GM12892 (cell line): ENCODE measurements around the gene RUSC2.

Source experiments
- POLR2AphosphoS5 ChIP-seq: IDR thresholded peaks from 2 replicates; pipeline ENCODE4 v1.6.1; 2011; ENCODE audit warnings: low read depth, low read length, control low read depth
- TAF1 ChIP-seq: IDR thresholded peaks from 2 replicates; pipeline ENCODE4 v1.6.1; 2011; ENCODE audit warnings: low read depth, mild to moderate bottlenecking, control low read depth, low read length, borderline replicate concordance

DNA sequence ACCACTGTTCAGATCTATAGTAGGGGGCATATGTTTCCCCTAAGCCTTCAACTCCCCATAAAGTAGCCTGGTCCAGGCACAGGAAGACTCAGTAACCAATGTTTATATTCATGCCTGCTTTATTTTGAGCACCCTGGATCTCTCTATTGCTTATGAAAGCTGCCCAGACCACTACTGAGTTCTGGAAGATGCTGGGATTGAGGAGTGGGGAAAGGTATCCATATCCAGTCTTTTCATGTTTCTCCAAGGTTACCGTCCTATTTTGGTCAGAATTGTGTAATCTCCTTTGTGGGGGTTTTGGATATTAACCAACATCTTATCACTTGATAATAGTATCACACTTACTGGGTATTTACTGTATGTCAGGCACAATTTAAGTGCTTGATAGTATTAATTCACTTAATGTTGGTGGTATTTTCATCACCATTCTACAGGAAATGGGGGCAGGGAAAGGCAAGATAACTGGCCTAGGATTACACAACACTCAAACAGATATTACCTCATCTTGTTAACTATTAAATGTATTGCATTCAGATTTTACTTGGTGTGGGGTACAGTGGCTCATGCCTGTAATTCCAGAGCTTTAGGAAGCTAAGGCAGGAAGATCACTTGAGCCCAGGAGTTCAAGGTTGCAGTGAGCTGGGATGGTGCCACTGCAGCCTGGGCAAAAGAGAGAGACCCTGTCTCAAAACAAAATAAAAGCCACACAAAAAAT lies 36.3 kb downstream of the RUSC2 start:
- TF ChIP-seq TAF1, result no peak
- no peak for TF ChIP-seq POLR2AphosphoS5
